Gastrocnemius medialis (tissue), 4 donors: ENCODE data around the gene CMBL. TPM values are rescaled to one million over a fixed set of nuclear protein-coding genes. Genes with fewer than 3 reads are reported as not detected.

Source experiments
- ATAC-seq, 2 donors: fragments of 150-250 bp; one replicate each; pipeline ENCODE4 v1.9.1; 2016
- DNase-seq, 2 donors: peaks; one replicate each; pipeline ENCODE4 v3.0.0-alpha.2; 2019
- H3K27ac ChIP-seq, 4 donors: fragments of 200-600 bp; sonication (generic); 1 replicate in 1 of 4; 2 replicates in 3 of 4; pipeline ENCODE4 v1.5.1; 2016 to 2018; ENCODE audit warnings: mild to moderate bottlenecking in 2 of 4, moderate library complexity in 1 of 4
- H3K27me3 ChIP-seq, 3 donors: fragments of 200-600 bp; sonication (generic) in 2 of 3; 1 replicate in 1 of 3; 2 replicates in 2 of 3; pipeline versions ENCODE4 v1.5.1 to v1.6.0; 2016 to 2019; ENCODE audit warnings: mild to moderate bottlenecking in 1 of 3, moderate library complexity in 1 of 3
- H3K36me3 ChIP-seq, 2 donors: fragments of 200-600 bp; sonication (generic) in 1 of 2; one replicate each; pipeline ENCODE4 v1.5.1; 2017 to 2018
- H3K4me1 ChIP-seq, 2 donors: fragments of 200-600 bp; sonication (generic) in 1 of 2; one replicate each; pipeline ENCODE4 v1.5.1; 2016 to 2017; ENCODE audit warnings: mild to moderate bottlenecking in 2 of 2
- H3K4me3 ChIP-seq, 4 donors: fragments of 200-600 bp; sonication (generic) in 3 of 4; 1 replicate in 1 of 4; 2 replicates in 3 of 4; pipeline ENCODE4 v1.5.1; 2016 to 2019; ENCODE audit warnings: mild to moderate bottlenecking in 2 of 4
- H3K9me3 ChIP-seq, 3 donors: fragments of 200-600 bp; sonication (generic) in 2 of 3; 1 replicate in 1 of 3; 2 replicates in 2 of 3; pipeline ENCODE4 v1.5.1; 2016 to 2019
- CTCF ChIP-seq, 5 experiments: fragments of 450-650 bp in 3 of 5; fragments of 200-600 bp in 2 of 5; sonication (generic) in 2 of 5; IDR thresholded peaks in 4 of 5; conservative IDR thresholded peaks in 1 of 5; 1 replicate in 4 of 5; 2 replicates in 1 of 5; pipeline ENCODE4 v1.5.1; 2016 to 2019; ENCODE audit warnings: antibody characterized with exemption in 5 of 5, mild to moderate bottlenecking in 3 of 5, moderate library complexity in 3 of 5
- POLR2A ChIP-seq, 2 donors: fragments of 450-650 bp; IDR thresholded peaks; one replicate each; pipeline ENCODE4 v1.6.1; 2017; ENCODE audit warnings: antibody characterized with exemption in 2 of 2, mild to moderate bottlenecking in 2 of 2, moderate library complexity in 2 of 2
- in situ Hi-C, 4 donors: fragments of 200-750 bp; cut with MboI; loops; one replicate each; pipeline versions ENCODE4 v1.15.0 to v1.8.0; 2017; ENCODE audit warnings: low sequenced_read_pairs in 4 of 4
- intact Hi-C: fragments of 100-400 bp; cut with DNase I; formaldehyde crosslinking; loops from one replicate; pipeline ENCODE4 v1.15.1; 2023; ENCODE audit warnings: low total_unique reads
- total RNA-seq, 4 donors: library from RNA; depleted of rRNA; stranded (reverse); fragments of >200 nt; gene quantifications; one replicate each; pipeline versions ENCODE4 v1.1.0 to v1.2.3, GENCODE V29; 2016

CMBL gene
- total RNA-seq, 4 donors from 2014 or later = 7.8 to 46.7 (median 35.6) TPM

DNA sequence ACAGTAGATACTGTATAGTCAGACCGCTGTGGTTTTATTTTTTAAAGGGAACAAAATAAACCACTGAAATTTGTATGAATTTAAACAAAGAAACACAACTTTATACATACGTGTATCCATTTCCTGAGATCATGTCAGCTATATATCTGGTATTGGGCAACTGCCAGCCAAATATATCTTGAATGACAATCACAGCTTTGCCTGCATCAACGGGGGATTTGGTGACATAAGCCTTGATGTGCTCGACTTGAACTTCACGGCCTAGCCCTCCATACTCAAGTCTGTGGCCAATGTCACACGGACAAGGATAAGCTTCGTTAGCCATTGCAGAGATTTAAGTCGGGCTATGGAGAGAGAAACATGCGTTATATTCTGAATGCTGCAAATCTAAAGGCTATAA, 17.3 kb downstream of the CMBL start:
- TF ChIP-seq POLR2A (IDR thresholded peaks at IDR 0.05) (no peak), CTCF (IDR thresholded peaks at IDR 0.05 in 4 of 5, conservative IDR thresholded peaks at IDR 0.05 in 1 of 5) (no peak)
- Histone ChIP-seq H3K27me3 (no peaks in the 10 kb centered on the region), H3K27ac (peak overlapping the region; percentile 91 to 100 (median 96)), H3K36me3 (no peaks in the 10 kb centered on the region), H3K4me3 (peak overlapping the region in 2 of 4 donors; percentile 8 to 49), H3K4me1 (peaks cover 38 to 55% of the 10 kb centered on the region in 2 donors), H3K9me3 (no peaks in the 10 kb centered on the region)
- in situ Hi-C loops = loop anchor here in 3 of 4 donors (25.0 kb wide), 3 partner anchors 122 to 347 kb away; no protein-coding TSS in a partner anchor
- intact Hi-C loops = loop anchor here (1.0 kb wide), 1 partner anchor 11 kb away; no protein-coding TSS in a partner anchor
- DNase-seq (no peak), ATAC-seq (no peak)

- DNase-seq = peak; percentile 90 to 93
- Histone ChIP-seq H3K4me3 (peak overlapping the region; percentile 24 to 49 (median 36)), H3K27me3 (no peaks in the 10 kb centered on the region), H3K36me3 (no peaks in the 10 kb centered on the region), H3K9me3 (no peaks in the 10 kb centered on the region), H3K4me1 (peaks cover 40 to 57% of the 10 kb centered on the region in 2 donors), H3K27ac (peak overlapping the region; percentile 91 to 100 (median 96))
- peak; percentile 62 to 67 for ATAC-seq
- TF ChIP-seq CTCF (IDR thresholded peaks at IDR 0.05 in 4 of 5, conservative IDR thresholded peaks at IDR 0.05 in 1 of 5) (no peak), POLR2A (IDR thresholded peaks at IDR 0.05) (peak; percentile 68 to 70)
- intact Hi-C loops (loop anchor here (1.0 to 2.0 kb wide), 3 partner anchors 11 to 62 kb away; no protein-coding TSS in a partner anchor), in situ Hi-C loops (loop anchor here in 3 of 4 donors (10.0 to 25.0 kb wide), 4 partner anchors 115 to 347 kb away; no protein-coding TSS in a partner anchor)
Measured at GRCh38 chr5:10289991-10290390, 17.7 kb downstream of the CMBL start.

GRCh38 chr5:10289353-10289752, 18.3 kb downstream of the CMBL start:
- in situ Hi-C loops (loop anchor here in 3 of 4 donors (10.0 to 25.0 kb wide), 4 partner anchors 115 to 348 kb away; no protein-coding TSS in a partner anchor), intact Hi-C loops (loop anchor here (1.0 to 2.0 kb wide), 2 partner anchors 41 to 63 kb away; no protein-coding TSS in a partner anchor)
- peak; percentile 79 to 86 for DNase-seq
- no peaks in the 10 kb centered on the region for H3K36me3 ChIP-seq
- no peaks in the 10 kb centered on the region for H3K27me3 ChIP-seq
- peak overlapping the region; percentile 24 to 49 (median 36) for H3K4me3 ChIP-seq
- TF ChIP-seq CTCF (IDR thresholded peaks at IDR 0.05 in 4 of 5, conservative IDR thresholded peaks at IDR 0.05 in 1 of 5) (peak in 1 of 5 experiments; percentile 7), POLR2A (IDR thresholded peaks at IDR 0.05) (no peak)
- peak overlapping the region; percentile 91 to 100 (median 96) for H3K27ac ChIP-seq
- no peaks in the 10 kb centered on the region for H3K9me3 ChIP-seq
- peaks cover 40 to 57% of the 10 kb centered on the region in 2 donors for H3K4me1 ChIP-seq
- peak; percentile 76 to 77 for ATAC-seq

DNA sequence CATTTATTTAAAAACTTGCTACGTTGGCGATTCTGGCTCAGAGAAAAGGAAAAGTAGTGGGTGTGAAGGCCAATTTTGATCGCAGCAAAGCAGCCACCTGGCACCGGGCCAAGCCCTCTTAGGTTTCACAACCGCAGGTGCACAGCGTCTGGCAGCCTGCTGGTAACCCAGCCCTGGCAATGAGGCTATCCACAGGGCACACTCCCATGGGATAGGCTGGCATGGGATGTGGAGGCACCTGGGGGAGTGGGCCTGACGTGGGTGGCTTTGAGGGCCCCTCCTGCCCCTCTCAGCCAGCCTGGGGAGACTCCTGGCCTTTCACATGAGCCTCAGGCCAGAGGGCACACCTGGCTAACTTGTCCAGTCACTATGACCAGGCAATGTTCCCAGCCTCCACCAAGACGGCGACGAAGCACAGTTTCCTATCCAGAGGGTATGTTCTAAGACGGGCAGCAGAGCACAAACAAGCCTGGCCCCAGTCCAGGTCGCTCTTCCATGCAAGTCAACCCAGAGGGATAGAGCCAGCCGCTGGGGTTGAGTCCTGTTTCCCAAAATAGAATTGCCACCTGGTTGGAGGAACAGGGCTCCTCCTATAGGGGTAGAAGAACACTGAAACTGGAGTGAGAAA, 19.0 kb downstream of the CMBL start:
- ATAC-seq (peak; percentile 71 to 72), DNase-seq (peak; percentile 90 to 97)
- H3K9me3 ChIP-seq = no peaks in the 10 kb centered on the region
- H3K27me3 ChIP-seq = no peaks in the 10 kb centered on the region
- in situ Hi-C loops = loop anchor here in 3 of 4 donors (10.0 to 25.0 kb wide), 4 partner anchors 116 to 349 kb away; no protein-coding TSS in a partner anchor
- H3K27ac ChIP-seq = peak overlapping the region; percentile 91 to 100 (median 96)
- H3K36me3 ChIP-seq = no peaks in the 10 kb centered on the region
- no peak for TF ChIP-seq POLR2A (IDR thresholded peaks at IDR 0.05)
- no peak for TF ChIP-seq CTCF (IDR thresholded peaks at IDR 0.05 in 4 of 5, conservative IDR thresholded peaks at IDR 0.05 in 1 of 5)
- peaks cover 40 to 57% of the 10 kb centered on the region in 2 donors for H3K4me1 ChIP-seq
- intact Hi-C loops = loop anchor here (1.0 to 2.0 kb wide), 2 partner anchors 42 to 64 kb away; no protein-coding TSS in a partner anchor
- H3K4me3 ChIP-seq = peak overlapping the region; percentile 10 to 49 (median 31)
